HG02870 (cell line): ENCODE measurements around the gene SORCS1.

ENCODE experiments used
- ATAC-seq: cut with Tn5 transposase; IDR thresholded peaks from one replicate; pipeline ENCODE4 v1.9.1; 2021; ENCODE audit warnings: mild to moderate bottlenecking, moderate library complexity; ENCODE audit not compliant: unreplicated experiment

Gene SORCS1

DNA sequence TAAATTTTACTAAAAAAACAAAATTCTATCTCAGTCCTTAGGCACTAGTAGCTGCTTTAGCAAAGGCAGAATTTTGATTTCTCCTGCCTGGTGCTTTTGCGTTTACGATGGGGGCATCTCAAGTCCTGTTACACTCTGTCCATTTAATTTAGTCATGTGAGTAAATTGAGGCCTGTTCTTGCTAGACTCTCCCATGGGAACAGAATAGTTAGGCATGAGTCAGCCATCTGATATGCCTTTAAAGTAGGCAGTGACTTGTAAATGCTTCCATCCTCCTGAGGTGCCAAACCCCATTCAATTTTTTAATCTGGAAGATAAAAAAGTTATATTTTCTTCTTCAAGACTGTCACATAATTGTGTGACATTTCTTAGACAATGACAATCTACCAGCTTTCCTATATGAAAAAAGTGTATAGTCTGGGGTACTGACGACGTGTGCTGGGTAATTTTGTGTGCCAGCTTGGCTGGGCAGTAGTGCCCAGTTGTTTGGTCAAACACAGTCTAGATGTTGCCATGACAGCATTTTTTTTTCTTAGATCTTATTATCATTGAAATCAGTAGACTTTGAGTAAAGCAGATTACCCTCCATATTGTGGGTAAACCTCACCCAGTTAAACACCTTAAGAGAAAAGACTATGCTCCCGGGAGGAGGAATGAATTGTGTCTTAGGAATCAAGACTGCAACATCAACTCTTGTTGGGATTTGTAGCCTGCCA, 603.4 kb downstream of the SORCS1 start:
- no peak for ATAC-seq

DNA sequence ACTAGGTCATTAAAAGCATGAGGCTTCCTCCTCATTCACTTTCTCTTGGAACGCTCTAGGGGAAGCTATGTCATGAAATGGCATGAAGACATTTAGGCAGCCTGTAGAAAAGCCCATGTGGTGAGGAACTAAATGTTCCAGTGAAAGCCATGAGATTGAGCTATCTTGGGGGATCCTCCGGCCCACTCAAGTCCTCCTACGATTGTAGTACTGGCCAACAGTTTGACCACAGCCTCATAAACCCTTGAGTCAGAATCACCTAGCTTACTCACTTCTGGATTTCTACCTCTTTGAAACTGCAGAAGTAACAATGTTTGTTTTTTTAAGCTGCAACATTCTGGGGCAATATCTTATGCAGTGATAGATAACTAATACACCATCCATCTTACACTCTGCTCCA, 605.1 kb downstream of the SORCS1 start:
- ATAC-seq = no peak

DNA sequence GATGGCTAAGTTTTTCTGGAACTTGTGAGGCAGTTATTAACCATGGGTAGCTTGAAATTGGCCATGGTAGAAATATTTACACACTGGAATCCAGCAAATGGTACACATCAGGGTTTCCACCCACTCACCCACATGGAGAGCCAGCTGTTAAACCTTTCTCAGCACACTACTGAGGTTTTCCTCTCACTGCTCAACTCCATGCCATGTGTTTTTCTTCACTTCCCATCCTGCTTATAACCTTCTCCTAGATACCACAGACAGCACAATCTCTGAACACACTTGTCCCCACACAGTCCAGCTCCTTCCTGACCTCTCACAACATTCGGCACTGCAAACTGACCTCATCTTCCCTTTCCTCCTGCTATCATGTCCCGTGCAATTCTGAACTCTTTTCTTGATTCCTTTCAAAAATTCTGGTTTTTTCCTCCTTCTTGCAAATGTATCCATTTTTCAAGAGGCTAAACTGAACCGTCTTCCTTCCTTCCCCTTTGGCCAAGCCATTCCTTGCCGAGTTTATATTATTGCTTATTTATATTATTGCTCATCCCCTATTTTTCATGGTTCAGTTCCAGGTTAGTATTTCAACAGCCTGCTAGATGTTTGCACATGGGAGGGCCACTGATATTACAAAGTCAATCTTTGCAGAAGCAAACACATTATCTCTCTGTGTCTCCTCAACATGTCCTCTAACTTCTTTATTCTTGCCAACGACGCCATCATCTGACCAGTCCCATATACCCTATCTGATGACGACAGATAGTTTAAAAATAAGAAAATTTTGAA, 606.4 kb downstream of the SORCS1 start:
- no peak for ATAC-seq

DNA sequence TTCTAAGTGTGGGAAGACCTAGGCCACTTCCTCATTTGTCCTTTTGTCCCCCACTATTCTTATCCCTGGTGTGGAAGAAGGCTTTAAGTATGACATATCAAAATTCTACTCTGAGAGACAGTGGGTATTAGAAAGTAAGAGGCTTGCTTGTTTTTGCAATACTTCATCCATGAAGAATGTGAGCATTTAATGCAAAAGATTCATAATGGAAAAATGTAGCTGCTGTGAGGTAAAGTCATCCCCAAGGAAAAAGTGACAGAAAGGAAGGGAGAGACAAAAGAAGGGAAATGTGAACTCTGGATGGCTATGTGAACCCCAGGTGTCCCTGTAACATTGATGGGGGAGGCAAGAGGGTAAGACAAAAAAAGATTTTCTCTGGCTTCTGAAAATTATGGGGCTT, 607.5 kb downstream of the SORCS1 start:
- ATAC-seq = no peak

DNA sequence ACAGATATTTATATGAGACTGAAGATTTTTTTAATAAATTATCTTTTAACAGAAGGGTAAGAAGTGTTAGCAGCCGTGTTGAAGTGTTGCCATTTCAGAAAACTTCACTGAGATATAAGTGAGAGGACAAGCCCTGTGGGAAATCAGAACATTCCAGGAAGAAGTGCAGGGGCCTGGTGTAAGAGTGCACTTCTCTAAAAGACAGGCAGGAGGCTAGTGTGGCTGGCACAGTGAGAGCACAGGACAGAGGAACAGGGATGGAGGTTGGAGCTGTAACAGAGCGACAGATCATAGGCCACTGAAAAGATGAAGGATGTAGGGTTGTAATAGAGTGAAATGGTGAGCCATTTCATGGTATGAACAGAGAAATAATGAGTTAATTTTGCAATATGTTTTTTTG, 608.9 kb downstream of the SORCS1 start:
- no peak for ATAC-seq

DNA sequence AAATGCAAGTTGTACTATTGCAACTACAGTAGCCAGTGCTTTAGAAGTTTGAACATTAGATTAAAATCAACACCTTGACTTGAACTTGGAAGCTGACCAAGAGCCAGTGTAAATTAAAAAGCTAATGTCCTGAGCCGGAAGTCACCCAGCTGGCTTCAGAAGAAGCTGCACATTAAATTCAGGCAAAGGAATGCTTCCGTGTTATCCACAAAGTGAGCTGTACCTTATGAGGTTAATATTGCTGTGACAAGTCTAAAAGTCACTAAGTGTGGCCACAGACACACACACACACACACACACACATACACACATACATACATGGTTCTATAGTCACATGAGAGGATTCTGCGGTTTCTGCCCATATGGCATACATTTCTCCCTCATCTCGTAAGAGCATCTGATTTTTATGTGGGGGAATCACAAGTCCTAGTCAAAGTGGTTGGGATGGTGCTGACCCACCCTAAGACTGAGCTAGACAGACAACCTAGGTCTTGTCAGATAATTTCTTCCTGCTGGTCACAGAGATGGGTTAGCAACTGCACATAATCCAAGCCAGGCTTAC, 612.9 kb downstream of the SORCS1 start:
- no peak for ATAC-seq

DNA sequence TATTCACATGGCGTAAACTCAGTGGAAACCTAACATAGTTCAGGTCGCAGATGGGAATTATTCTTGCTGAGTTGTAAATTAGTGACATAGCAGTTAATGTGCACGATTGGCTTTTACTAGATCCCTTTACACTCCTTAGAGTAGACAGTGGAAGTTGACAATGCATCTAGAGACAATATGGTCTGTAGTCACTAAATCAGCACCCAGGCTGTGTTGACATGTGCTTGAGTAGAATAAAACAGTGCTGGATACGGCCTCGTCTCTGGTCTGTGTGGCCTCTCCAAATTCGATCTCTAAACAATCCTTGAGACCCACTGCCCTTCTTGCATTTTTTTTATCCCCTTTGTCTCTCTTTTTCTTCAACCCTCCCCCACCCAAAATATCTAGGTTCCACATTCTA, 615.7 kb downstream of the SORCS1 start:
- ATAC-seq = no peak

DNA sequence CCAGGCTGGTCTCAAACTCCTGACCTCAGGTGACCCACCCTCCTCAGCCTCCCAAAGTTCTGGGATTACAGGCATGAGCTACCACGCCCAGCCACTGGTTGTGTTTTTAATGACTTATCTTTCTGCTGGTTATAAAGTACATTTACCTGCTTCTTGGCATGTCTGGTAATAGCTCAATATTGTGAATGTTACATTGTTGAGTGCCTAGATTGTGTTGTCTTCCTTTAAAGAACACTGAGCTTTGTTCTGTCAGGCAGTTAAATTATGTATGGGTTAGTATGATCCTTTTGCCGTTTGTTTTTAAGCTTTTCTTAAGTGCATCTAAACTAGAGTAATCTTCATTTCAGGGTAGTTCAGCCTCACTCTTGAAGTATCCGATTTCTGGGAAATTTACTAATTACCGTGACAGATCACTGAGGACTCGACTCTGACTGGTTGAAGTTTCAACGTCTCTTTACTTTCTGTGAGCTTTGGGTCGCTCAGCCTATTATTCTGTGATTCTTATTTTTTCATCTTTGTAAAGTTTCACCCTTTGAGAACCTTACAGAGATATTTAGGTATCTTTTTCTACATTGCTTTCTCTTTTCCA, 617.4 kb downstream of the SORCS1 start:
- ATAC-seq = no peak

DNA sequence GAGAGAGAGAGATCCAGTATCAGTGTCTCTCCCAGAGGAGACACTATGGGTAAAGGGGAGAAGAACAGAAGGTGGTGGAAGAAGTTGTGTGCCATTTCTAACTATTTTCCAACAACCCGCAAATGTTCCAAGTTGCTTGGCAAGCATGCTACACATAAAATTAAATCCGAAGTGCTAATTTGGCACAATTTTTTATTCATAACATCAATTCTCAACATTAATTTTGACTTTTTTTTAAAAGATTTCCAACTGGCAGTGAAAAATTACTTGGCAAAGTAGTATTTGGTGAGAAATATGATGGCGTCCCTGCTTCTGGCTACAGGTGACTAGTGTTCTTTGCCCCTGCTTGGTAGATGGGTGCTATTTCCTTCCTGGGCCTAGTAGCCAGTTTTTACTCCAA, 622.0 kb downstream of the SORCS1 start:
- no peak for ATAC-seq

DNA sequence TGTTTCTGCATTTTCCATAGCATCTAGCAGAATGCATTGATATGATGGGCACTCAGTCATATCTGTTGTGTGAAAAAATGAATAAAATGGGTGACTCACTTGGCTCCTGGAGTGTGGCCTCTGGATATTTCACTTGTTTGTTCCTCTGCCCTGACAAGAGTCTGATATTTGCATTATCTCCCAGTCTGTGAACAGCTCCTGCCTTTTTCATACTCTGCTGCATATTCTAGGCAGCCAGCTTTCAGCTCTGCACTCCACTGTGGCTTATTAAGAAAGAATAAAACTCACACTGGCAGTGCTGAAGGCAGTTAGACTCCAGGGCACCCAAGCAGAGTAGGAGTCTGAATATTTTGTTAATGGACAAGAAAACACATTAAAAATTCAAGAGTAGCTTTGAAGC, 623.9 kb downstream of the SORCS1 start:
- no peak for ATAC-seq

DNA sequence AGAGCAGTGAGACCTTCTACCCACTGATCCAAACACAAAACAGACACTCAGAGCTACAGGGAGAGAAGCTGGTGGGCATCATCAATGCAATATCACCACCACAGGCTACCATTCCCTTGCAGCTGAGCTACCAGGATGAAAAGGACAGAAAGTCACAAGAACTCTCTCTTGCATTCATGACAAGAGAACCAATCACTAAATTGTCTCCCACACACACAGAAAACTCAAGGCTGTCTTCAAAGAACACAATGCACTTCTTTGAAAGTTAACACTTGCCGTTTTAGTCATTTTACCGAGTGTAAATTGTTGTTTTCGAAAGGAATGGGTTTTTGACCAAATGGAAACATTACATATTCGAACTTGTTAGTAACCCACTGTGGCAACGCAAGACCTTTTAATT, 626.6 kb downstream of the SORCS1 start:
- ATAC-seq = no peak

DNA sequence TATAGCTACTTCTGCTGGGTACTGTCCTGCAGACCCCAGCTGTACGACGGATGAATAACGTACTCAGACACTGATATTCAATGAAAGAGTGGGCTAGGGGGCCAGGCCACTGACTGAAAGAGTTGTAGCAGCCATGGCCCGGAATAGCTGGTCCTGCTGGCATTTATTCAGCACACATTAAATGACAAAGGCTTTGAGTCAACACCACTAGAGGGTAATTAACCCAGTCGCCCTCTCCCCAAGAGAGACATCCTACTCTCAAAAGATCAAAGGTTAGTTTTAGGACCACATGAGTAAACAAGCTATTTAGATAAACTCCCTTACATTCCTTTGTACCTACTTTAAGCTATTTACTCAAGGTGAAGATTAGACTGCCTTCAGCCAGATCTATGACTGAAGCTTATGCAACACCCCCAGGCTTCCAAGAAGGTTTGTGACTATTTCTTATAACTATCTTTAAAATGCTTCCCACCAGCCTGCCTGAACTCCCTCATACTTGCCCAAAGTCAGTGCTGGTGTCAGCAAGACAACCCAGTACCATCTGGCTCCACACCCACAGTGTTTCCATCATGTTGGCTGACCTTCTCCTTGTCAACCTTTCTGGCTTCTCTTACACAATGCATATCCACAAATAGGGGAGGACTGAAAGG, 629.1 kb downstream of the SORCS1 start:
- no peak for ATAC-seq

DNA sequence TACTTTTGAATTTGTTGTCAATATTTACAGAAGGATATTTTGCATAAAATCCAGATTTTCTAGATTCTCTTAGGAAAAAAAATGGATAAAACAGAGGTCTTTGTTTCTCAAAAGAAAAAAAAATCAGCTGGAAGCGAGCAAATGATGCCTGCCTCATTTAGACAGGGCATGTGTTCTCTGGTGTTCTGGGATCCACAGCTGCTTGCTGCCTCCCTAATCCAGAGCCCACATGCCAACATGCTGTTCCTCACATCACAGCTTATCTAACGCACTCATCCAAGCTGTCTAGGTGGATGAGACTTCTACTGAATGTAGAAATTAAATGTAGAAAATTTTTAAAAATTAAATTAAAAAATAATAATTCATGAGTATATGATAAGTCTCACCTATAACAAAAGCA, 630.1 kb downstream of the SORCS1 start:
- ATAC-seq = no peak

DNA sequence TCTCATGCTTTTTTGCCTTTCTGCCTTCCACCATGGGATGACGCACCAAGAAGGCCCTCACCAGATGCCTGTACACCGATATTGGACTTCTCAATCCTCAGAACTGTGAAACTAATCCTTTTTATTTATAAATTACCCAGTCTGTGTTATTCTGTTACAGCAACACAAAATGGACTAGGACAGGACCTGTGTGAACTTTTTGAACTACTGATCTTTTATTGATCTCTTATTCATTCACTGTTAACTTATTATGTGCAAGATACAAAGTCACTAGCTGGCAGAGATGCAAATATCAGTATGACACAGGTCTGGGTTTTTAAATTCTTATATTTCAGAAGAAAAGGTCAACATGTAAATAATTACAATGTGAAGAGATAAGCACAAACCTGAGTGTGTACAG, 635.8 kb downstream of the SORCS1 start:
- ATAC-seq = no peak

DNA sequence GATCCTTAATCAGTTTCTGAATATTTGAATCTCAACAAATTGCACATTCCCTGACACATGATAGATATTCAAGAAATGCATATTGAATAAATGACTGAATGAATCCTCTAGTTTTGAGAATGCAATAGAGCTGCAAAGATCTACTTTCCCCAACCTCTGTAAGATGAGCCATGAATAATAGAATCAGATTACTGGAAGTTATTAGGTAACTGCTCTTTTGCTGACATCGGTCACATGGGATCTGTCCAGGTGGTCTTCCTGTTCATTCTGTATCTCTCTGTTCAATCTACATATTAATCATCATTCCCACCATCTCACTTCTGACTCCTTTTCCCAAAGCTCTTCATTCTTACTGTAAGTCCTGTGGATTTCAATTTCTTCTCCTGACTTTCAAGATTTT, 638.7 kb downstream of the SORCS1 start:
- no peak for ATAC-seq
